GM20431 (cell line): ENCODE results near the gene ATG9A.

Experiments
- in situ Hi-C: fragments of 300-500 bp; cut with MseI, MboI; formaldehyde crosslinking; loops from one replicate; pipeline ENCODE4 v1.15.0; 2020; ENCODE audit warnings: low sequenced_read_pairs; ENCODE audit not compliant: unreplicated experiment

ATG9A gene

DNA sequence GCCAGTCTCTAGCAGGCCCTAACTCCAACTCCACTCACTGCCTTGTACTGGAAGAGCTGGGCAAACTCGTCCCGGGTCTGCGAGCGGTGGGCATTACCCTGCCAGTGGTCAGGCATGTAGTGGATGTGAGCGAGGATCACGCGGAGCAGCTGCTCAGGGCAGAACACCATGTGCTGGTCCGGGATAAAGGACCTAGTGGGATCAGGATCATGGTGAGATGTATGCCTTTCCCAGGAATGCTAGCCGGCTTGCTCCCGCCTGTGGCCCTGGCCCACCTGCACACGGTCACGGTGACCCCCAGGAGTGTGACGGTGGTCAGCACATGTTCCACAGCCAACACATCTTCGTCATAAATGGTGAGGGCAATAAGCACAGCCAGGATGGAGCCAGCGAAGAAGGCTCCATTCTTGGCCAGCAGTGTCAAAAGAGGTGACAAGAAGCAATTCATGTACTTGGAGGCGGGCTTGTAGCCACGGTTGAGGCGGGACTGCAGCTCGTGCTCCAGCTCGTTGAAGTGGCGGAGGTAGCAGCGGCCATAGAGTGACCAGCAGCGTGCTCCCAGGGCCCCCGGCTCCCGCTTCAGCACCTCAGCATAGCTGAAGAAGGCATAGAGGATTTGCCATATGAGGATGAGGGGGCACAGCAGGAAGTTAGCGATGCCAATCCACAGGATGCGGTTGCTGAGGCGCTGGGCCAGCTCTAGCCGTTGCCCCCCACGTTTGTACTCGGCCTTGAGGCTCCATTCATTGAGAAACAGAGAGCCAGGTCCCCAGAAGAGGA lies 5.4 kb downstream of the ATG9A start:
- in situ Hi-C loops, result no loop called here

DNA sequence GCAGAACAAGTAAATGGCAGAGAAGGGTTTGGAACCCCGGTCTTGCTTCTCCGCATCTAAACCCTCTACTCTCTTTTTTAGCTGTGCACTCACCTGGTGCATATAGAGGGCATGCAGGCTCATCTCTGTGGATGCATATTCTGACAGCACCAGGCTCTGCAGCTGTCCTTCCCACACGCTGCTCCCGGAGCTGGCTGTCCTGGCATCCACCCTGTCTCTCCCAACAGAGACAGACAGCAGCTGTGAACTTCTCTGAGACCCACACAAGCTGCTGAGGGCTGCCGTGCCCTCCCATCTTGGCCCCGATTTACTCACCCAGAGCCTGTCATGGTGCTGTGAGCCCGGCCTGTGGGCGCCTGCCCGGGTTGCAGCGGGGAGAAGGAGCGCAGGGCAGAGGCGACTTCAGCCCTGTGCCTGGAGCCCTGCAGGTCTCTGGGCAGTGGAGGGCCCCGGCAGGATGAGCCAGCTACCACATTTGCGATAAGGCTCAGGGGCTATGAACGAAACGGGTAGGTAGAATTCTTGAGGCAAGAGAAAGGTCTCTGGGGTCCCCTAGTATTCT lies 7.4 kb downstream of the ATG9A start:
- in situ Hi-C loops, result no loop called here

DNA sequence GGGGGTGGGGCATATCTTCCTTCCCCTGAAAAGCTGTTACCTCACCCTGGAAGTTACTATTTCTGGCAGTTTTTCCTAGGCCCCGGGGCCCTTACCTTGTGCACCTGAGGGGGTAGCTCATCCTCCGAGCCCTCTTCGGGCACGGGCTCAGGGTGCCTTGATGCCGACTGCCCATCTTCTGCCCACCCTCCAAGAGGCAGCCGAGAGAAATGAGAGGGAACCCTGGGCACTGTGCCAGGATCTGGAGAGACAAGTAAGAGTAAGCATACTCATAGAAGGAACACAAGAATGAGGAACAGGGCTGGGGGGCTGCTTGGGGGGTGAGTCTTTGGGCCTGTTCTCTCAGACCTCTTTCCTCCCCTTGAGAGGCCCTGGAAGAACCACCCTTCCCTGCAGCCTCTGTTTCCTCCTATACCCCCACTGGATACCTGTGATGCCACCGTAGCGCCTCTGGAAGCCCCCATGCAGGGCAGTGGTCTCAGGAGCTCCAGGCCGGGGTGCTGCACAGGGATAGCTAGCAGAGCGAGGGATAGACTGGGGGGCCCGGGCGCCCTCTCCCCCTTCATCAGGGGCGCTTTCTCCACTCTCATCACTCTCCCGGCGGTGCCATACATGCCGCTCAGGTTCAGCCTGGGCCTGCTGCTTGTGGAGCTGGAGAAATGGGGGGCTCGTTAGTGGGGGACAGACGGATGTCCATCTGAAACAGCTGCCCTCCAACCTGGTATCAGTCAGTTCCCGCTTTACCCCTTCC lies 8.6 kb downstream of the ATG9A start:
- in situ Hi-C loops, result no loop called here

DNA sequence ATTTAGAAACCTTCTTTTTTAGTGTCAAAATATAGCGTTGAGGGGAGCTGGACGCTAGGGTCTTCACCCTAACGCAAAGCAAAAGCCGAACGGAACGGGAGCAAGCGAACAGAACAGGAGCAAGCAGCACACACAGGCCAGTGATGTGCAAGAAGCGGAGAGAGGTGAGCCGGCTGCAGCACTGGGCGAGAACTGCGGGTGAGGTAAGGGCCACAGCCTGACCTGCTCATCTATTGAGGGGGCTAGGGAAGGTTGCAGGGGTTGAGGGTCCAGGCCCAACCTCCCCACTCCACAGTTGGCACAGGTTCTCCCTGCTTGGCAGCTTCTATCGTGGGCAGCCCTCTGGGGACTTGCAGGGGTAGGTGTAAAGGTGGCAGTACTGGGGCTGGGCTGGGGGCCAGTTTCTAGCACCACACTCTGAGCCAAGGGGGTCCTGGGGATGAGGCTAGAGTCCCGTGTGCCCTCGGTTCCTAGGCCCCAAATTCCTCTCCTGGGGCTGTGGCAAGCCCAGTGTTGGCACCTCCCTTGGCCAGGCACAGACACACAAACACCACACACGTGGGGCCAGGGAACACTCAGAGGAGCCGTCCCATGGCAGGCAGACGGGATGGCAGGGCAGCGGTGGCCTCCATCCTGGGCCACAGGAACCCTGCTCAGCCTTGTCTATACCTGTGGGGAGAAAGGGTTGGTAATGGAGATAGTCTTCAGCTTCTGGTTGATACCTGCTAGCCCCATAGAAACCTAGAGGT lies 9.5 kb downstream of the ATG9A start:
- in situ Hi-C loops, result no loop called here

- in situ Hi-C loops, result no loop called here
Observed at GRCh38 chr2:219218732-219219701, 10.4 kb downstream of the ATG9A start, which contains the start of gene ABCB6. Gene ABCB6 (minus strand): TSS chr2:219218958. CDS start chr2:219218673, 285 bp downstream.

DNA sequence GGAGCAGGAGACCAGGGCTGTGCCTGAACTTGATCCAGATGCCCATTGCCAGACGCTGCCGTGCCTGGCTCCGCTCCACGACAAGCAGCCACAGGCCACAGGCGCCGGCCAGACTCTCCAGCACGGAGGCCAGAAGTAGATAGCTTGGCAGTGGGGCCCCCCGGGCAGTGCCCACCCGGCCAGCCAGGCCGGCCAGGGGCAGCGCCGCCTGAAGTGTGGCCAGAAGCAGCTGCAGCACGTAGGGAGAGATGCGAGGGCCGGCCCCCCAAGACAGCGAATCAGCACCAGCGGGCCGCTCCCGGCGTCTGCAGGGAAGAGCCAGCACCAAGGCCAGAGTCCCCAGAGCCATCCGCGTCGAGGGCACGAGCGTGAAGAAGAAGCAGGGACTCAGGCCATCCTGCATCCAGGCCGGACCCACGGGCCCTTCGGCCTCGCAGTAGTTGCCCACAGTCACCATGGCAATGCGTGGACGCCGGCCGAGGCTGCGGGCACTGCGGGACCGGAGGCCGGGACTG lies 11.2 kb downstream of the ATG9A start:
- in situ Hi-C loops, result no loop called here

- in situ Hi-C loops, result no loop called here
Observed at GRCh38 chr2:219216535-219216915, 12.9 kb downstream of the ATG9A start.

GRCh38 chr2:219215871-219216534 lies 13.4 kb downstream of the ATG9A start:
- in situ Hi-C loops, result no loop called here

DNA sequence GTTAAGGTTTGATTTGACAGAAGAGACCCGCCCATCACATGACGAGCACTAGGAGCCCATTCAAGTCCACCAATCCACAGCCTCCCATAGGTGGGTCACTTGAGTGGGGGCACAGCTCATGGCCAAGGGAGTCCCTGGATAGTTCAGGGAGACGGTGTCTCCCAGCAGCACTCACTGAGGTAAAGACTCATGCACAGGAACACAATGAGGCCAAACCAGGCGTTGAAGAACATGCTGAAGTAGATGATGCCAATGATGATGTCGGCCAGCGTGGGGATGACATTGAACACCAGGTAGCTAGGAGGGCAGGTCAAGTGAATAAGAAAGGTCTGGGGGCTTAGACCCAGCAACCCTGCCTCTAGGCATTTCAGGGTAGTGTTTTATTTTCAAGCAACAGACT lies 14.7 kb downstream of the ATG9A start:
- in situ Hi-C loops, result no loop called here

DNA sequence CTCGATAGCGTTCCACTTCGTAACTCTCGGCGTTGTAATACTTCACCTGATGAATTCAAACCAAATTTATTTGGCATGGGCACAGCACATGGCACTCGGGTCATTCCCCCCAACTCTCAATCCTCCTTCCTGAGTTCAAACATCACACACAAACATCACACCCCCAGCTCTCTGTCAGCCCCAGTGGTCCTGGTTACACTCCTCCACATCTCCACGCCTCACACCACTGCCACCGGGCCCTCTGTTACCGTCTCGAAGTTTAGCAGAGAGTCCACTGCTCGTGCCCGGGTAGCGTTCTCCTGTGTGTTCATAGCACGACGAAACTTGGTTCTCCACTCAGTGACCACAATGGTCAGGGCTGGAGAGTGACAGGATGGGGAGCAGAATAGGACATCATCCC lies 15.3 kb downstream of the ATG9A start:
- in situ Hi-C loops, result no loop called here

DNA sequence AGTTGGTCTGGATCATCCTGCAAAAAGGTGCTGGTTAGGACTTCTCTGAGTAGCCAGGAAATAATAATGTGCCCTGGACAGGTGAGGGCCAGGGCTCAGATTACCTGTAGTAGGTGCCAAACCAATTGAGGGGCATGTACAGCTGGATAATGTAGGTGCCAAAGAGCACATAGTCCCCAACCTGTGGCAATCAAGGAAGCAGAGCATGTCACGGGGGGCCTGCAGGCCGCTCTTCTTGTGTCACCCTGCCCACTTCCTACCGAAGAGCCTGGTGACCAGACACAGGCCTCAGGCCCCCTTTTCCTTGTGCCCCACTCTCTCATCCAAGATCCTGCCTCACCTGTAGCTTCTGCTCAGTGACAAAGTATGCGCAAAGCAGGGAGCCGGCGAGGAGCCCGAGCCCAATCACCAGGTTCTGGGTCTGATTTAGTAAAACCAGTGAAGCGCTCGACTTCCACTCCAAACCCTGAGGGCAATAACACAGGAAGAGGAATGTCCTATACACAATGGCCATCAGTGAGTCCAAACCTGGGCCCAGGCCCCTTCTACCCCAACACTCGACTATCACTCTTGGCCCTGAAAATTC lies 15.9 kb downstream of the ATG9A start:
- in situ Hi-C loops, result no loop called here

DNA sequence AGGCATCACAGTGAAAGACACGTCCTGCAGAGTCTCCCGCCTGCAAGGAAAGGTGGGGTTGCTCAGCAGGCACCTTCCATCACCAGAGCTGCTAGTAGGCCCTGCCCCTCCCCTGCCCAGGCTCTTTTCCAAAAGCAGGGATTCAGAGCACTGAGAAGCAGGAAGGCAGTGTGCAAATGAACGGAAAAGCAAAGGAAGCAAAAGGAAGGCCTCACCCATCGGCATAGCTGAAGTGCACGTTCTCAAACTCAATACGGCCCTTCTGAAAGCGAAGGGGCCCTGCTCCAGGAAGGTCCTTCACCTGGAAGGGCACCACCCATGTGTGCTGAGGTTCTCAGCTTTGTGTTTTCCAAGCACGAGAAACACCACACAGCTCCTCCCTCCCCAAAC lies 16.4 kb downstream of the ATG9A start:
- in situ Hi-C loops, result no loop called here

GRCh38 chr2:219210886-219211362 lies 18.5 kb downstream of the ATG9A start:
- in situ Hi-C loops, result no loop called here

DNA sequence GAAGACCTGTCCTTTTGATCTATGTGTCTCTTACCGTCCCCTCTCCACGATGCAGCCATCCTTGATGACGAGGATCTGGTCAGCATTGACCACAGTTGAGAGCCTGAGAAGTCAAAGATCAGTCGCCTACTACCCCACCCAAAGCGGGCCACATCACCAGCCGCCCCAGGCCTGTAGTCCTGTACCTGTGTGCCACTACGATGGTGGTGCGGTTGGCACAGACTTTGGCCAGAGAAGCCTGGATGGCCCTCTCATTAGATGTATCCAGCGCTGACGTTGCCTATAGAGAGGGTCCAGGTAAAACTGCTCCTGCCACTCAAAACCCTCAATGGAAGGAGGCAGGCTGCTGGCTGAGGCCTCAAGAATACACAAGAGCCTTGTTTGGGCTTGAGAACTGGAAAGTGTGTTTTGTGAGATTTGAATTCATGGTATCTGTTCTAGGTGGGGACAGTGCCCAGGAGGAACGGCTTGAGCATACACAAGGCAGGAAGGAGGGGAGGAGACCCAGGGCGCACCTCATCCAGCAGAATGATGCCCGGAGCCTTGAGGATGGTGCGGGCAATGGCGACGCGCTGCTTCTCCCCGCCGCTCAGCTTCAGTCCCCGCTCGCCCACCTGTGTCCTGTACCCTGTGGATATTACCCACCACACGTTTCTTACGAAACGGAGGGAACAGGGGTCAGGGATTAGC lies 19.1 kb downstream of the ATG9A start:
- in situ Hi-C loops, result no loop called here

DNA sequence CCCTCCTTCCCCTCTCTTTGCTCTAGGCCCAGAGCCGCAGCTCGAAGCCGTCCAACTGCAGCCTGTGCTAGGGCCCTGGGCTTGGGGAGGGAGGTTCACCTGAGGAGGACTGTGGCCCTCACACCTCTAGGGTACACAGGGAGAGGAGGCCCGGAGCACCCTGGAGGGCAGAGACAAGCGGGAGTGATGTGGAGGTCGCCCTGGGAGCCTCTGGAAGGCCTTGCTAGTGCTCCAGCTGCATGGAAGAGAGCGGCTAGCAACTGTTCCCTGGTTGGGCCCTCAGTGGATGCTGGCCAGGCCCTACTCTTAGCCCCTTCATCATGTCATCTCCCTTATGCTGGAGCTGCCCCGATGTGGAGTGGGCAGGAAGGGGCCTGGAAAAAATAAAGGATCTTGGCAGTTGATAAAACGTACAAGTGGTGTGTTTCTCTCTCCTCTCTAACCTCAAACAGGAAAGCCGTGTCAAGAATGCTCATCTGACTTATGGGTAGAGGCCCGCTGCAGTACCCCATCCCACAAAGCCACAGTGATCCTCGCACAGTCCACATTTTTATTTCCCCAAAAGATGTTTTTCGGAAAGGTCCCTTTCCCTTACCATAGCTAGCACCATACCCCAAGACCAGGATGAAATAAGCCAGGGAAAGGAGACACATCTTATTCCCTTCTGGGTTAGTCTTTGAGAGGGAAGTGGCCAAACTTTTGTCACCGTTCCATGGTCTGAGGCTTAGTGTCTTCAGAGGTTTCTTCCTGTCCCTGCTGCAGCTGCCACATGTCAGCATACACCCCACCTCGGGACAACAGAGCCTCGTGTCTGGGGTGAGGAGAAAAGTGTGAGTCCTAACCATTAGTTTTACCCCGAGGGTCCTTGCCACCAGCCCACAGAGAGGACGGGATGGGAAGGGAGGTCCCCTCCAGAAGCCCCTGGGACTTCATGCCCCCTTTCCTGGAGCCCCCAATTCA lies 19.9 kb downstream of the ATG9A start:
- in situ Hi-C loops, result no loop called here

DNA sequence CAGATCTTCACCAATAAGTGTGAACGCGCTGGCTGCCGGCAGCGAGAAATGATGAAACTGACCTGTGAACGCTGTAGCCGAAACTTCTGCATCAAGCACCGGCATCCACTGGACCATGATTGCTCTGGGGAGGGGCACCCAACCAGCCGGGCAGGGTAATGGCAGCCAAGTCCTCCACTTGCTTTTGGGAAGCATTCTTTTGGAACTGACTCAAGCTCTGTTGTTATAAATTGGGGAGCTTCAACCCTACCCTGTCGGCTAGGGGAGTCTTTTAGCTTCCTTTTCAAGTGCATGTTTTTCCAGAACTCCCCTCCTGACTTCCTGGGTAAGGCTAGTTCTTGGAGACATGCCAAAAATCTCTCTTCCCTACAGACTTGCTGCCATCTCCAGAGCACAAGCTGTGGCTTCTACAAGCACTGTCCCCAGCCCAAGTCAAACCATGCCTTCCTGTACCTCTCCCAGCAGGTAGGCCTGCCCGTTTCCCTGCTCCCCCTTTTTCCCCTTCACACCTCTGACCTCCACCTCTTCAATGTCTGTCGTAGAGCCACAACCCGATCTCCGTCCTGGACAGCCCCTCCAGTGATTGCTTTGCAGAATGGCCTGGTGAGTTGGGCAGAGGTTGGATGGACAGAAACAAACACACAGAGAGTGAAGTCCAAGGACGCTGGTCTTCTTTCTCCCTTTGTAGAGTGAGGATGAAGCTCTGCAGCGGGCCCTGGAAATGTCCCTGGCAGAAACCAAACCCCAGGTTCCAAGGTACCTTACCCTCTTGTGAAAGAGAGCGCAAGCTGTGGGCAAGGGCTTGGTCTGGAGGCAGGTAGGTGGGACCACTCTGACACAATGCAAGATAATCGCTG lies 21.3 kb downstream of the ATG9A start:
- in situ Hi-C loops, result no loop called here
